Frontal cortex (tissue), 4 donors: ENCODE results near the gene HIBADH. TPM values are rescaled to one million over a fixed set of nuclear protein-coding genes. Genes with fewer than 3 reads are reported as not detected.
"Not testable (repeated sequence)": the region's sequence is repeated elsewhere in the genome, so short reads cannot be mapped to it uniquely, and the experiment has no call there.

Experiments used
- DNase-seq, 2 donors: peaks; one replicate each; pipeline ENCODE4 v3.0.0; 2012; ENCODE audit warnings: low spot score in 2 of 2
- FAIRE-seq: peaks from 2 replicates; lab custom pipeline; 2012; peaks lifted over from hg19 to GRCh38; lab: Jason Lieb, UNC
- total RNA-seq: library from RNA; depleted of rRNA; stranded (reverse); fragments of >200 nt; gene quantifications from one replicate; pipeline ENCODE4 v1.2.3, GENCODE V29; 2014
- donor health status: control.
- donor health status: control.
- donor health status: control.

The HIBADH gene
- total RNA-seq, 1 donor from 2014 or later: 13.5 TPM

GRCh38 chr7:27640884-27641574 is 21.7 kb downstream of the HIBADH start:
- FAIRE-seq: no peak
- DNase-seq: no peak

GRCh38 chr7:27639851-27640250 is 22.8 kb downstream of the HIBADH start:
- FAIRE-seq: no peak
- DNase-seq: no peak

- not testable (repeated sequence) for DNase-seq, FAIRE-seq
Observed at GRCh38 chr7:27639048-27639447, 23.6 kb downstream of the HIBADH start.

- DNase-seq (no peak), FAIRE-seq (no peak)
Observed at GRCh38 chr7:27636326-27637006, 26.2 kb downstream of the HIBADH start.

GRCh38 chr7:27635728-27636127 is 27.0 kb downstream of the HIBADH start:
- no peak for DNase-seq
- FAIRE-seq: no peak

GRCh38 chr7:27634671-27635493 is 27.8 kb downstream of the HIBADH start:
- DNase-seq (no peak), FAIRE-seq (no peak)

GRCh38 chr7:27633062-27633461 is 29.6 kb downstream of the HIBADH start:
- DNase-seq (no peak), FAIRE-seq (no peak)

- DNase-seq (no peak), FAIRE-seq (no peak)
Observed at GRCh38 chr7:27631391-27631790, 31.3 kb downstream of the HIBADH start.

- FAIRE-seq: no peak
- no peak for DNase-seq
Observed at GRCh38 chr7:27627146-27627545, 35.5 kb downstream of the HIBADH start.

- FAIRE-seq: no peak
- DNase-seq: no peak
Observed at GRCh38 chr7:27619492-27619891, 43.2 kb downstream of the HIBADH start.

GRCh38 chr7:27617651-27618381 is 44.9 kb downstream of the HIBADH start:
- DNase-seq (no peak), FAIRE-seq (no peak)

- DNase-seq (no peak), FAIRE-seq (no peak)
Observed at GRCh38 chr7:27616914-27617548, 45.7 kb downstream of the HIBADH start.

- no peak for FAIRE-seq
- no peak for DNase-seq
Observed at GRCh38 chr7:27616186-27616491, 46.5 kb downstream of the HIBADH start.

GRCh38 chr7:27615420-27616185 is 47.1 kb downstream of the HIBADH start:
- FAIRE-seq (no peak), DNase-seq (no peak)

GRCh38 chr7:27614095-27614494 is 48.6 kb downstream of the HIBADH start:
- no peak for DNase-seq
- FAIRE-seq: no peak

GRCh38 chr7:27611059-27611458 is 51.6 kb downstream of the HIBADH start:
- FAIRE-seq: no peak
- DNase-seq: no peak

- DNase-seq: no peak
- FAIRE-seq: no peak
Observed at GRCh38 chr7:27608776-27609495, 53.7 kb downstream of the HIBADH start.

- no peak for DNase-seq
- no peak for FAIRE-seq
Observed at GRCh38 chr7:27607210-27607606, 55.5 kb downstream of the HIBADH start.
